Thyroid gland (tissue), 4 donors: ENCODE results near the gene CNFN. TPM values are rescaled to one million over a fixed set of nuclear protein-coding genes. Genes with fewer than 3 reads are reported as not detected.

Experiments used
- DNase-seq, 2 donors: peaks; one replicate each; pipeline ENCODE4 v3.0.0-alpha.2; 2019
- H3K27ac ChIP-seq, 3 donors: fragments of 200-600 bp; sonication (generic); 1 replicate in 2 of 3; 2 replicates in 1 of 3; pipeline ENCODE4 v1.5.1; 2016 to 2019; ENCODE audit warnings: mild to moderate bottlenecking in 1 of 3, moderate library complexity in 1 of 3
- H3K27me3 ChIP-seq: fragments of 200-600 bp; sonication (generic); one replicate; pipeline ENCODE4 v1.5.1; 2019
- H3K36me3 ChIP-seq, 2 donors: fragments of 200-600 bp; sonication (generic); one replicate each; pipeline ENCODE4 v1.5.1; 2016 to 2019
- H3K4me1 ChIP-seq, 2 donors: fragments of 200-600 bp; sonication (generic); one replicate each; pipeline ENCODE4 v1.5.1; 2017 to 2019
- H3K4me3 ChIP-seq, 3 donors: fragments of 200-600 bp; sonication (generic); replicated peaks in 1 of 3; 1 replicate in 2 of 3; 2 replicates in 1 of 3; pipeline ENCODE4 v1.5.1; 2016; ENCODE audit warnings: mild to moderate bottlenecking in 1 of 3
- H3K9me3 ChIP-seq: fragments of 200-600 bp; sonication (generic); one replicate; pipeline ENCODE4 v1.5.1; 2017
- POLR2A ChIP-seq, 2 donors: fragments of 450-650 bp; IDR thresholded peaks; one replicate each; pipeline ENCODE4 v1.6.1; 2017; ENCODE audit warnings: antibody characterized with exemption in 2 of 2, mild to moderate bottlenecking in 2 of 2, moderate library complexity in 1 of 2
- WGBS, 2 donors: methylation state at CpG; one replicate each; pipeline ENCODE4 v1.1.5; 2017; 5-methylcytosine and 5-hydroxymethylcytosine counted together
- intact Hi-C: fragments of 100-400 bp; cut with DNase I; formaldehyde crosslinking; loops from one replicate; pipeline ENCODE4 v1.15.1; 2023
- total RNA-seq, 4 donors: library from RNA; depleted of rRNA; stranded (reverse); fragments of >200 nt; gene quantifications; one replicate each; pipeline ENCODE4 v1.2.3, GENCODE V29; 2016
- TF ChIP-seq, protein P1 (sequence below), 6 experiments: fragments of 200-600 bp in 3 of 6; fragments of 450-650 bp in 3 of 6; sonication (generic) in 3 of 6; IDR thresholded peaks; one replicate each; pipeline ENCODE4 v1.5.1; 2016 to 2019; ENCODE audit warnings: antibody characterized with exemption in 6 of 6, mild to moderate bottlenecking in 2 of 6, inconsistent platforms in 1 of 6, moderate library complexity in 1 of 6

Gene CNFN
- total RNA-seq, 4 donors from 2014 or later, result 1.0 TPM; not detected in 3

DNA sequence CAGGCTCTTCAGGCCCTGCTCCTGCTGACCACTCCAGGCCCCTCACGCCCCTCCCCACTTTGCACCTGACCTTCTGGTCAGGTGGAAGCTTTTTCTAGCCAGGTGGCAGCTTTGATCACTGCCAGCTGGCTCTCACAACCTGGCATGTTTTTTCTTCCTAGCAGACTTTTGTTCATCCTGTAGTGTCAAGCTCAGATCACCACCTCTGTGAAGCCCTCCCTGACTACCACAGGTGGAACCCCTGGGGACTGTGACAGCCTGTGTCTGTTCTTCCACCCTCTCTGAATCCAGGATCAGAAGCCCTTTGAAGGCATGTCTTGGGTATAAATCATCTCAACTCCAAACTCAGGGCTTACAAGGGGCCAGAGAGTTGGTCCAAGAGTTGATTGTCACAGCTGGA is 10.3 kb upstream of the CNFN start:
- no peak overlapping the region for H3K4me3 ChIP-seq
- H3K27ac ChIP-seq, result no peak overlapping the region
- H3K9me3 ChIP-seq, result no peaks in the 10 kb centered on the region
- DNase-seq, result no peak
- TF ChIP-seq, protein P1, sequence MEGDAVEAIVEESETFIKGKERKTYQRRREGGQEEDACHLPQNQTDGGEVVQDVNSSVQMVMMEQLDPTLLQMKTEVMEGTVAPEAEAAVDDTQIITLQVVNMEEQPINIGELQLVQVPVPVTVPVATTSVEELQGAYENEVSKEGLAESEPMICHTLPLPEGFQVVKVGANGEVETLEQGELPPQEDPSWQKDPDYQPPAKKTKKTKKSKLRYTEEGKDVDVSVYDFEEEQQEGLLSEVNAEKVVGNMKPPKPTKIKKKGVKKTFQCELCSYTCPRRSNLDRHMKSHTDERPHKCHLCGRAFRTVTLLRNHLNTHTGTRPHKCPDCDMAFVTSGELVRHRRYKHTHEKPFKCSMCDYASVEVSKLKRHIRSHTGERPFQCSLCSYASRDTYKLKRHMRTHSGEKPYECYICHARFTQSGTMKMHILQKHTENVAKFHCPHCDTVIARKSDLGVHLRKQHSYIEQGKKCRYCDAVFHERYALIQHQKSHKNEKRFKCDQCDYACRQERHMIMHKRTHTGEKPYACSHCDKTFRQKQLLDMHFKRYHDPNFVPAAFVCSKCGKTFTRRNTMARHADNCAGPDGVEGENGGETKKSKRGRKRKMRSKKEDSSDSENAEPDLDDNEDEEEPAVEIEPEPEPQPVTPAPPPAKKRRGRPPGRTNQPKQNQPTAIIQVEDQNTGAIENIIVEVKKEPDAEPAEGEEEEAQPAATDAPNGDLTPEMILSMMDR (IDR thresholded peaks at IDR 0.05), result no peak
- TF ChIP-seq POLR2A (IDR thresholded peaks at IDR 0.05), result no peak
- WGBS, 2 donors, result 93 to 100% methylated on average over 1 of the region's 1 CpG
- intact Hi-C loops, result no loop called here
- H3K36me3 ChIP-seq, result no peaks in the 10 kb centered on the region
- H3K4me1 ChIP-seq, result peaks cover 13 to 28% of the 10 kb centered on the region in 2 donors
- H3K27me3 ChIP-seq, result no peaks in the 10 kb centered on the region

GRCh38 chr19:42397263-42398166 is 7.4 kb upstream of the CNFN start:
- Histone ChIP-seq H3K36me3 (no peaks in the 10 kb centered on the region), H3K4me3 (peak overlapping the region in 2 of 3 donors; percentile 10 to 40), H3K9me3 (no peaks in the 10 kb centered on the region), H3K27me3 (no peaks in the 10 kb centered on the region), H3K4me1 (peaks cover 12 to 28% of the 10 kb centered on the region in 2 donors), H3K27ac (peak overlapping the region in 2 of 3 donors; percentile 51 to 52)
- intact Hi-C loops, result no loop called here
- DNase-seq, result peak in 1 of 2 donors; percentile 14
- TF ChIP-seq POLR2A (IDR thresholded peaks at IDR 0.05), result no peak
- TF ChIP-seq, protein P1 (IDR thresholded peaks at IDR 0.05), result no peak
- WGBS, 2 donors, result 24 to 29% methylated on average over 25 of the region's 25 CpGs

DNA sequence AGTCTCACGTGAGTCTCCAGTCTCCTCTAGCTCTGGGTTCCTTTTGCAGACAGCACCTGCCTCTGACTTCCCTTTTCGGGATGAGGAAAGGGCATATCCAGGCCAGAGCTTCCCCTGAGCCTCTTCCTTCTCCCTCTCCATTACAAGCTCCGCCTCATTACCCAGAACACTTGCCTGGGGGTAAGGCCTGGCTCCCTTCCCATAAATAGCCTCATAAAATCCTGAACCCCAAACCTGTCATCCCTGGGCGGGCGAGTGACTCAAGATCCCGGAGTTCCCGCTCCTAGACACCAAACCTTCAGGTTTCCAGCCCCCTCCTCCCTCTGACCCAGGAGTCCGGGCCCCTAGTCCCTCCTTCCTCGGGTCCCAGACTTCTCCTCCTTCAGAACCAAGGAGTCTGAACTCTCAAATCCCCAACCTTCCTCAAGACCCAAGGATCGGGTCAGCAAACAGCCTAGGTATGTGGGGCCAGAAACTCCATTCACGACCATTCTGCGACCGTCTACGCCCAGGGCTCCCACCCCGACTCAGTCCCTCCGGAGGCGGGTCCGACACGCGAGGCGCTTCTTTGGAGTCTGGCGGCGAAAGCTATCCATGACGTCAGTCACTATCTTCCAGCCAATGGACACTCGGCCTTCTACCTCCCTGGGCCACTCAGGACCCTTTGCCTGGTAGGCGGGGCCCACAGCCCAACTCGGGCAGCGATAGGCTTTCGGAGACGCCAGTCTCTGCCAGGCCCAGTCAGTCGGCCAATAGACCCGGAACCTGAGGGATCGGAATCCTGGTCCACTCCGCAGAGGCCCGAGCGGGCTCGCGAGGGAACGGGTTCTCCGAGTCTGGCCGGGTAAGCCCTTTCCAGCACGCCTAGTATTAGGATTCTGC is 6.5 kb upstream of the CNFN start:
- peak; percentile 98 for DNase-seq
- no peaks in the 10 kb centered on the region for H3K9me3 ChIP-seq
- no peaks in the 10 kb centered on the region for H3K36me3 ChIP-seq
- peak; percentile 18 to 76 for TF ChIP-seq POLR2A (IDR thresholded peaks at IDR 0.05)
- TF ChIP-seq, protein P1 (IDR thresholded peaks at IDR 0.05), result no peak
- peaks cover 6 to 21% of the 10 kb centered on the region in 2 donors for H3K4me1 ChIP-seq
- 9% methylated on average over 36 to 37 of the region's 42 CpGs for WGBS, 2 donors
- H3K4me3 ChIP-seq, result peak overlapping the region in 2 of 3 donors; percentile 13 to 40
- H3K27ac ChIP-seq, result peak overlapping the region in 2 of 3 donors; percentile 51 to 74
- intact Hi-C loops, result no loop called here
- no peaks in the 10 kb centered on the region for H3K27me3 ChIP-seq

GRCh38 chr19:42394751-42395150 is 4.7 kb upstream of the CNFN start:
- Histone ChIP-seq H3K4me3 (no peak overlapping the region), H3K27me3 (no peaks in the 10 kb centered on the region), H3K27ac (no peak overlapping the region), H3K9me3 (no peaks in the 10 kb centered on the region), H3K36me3 (no peaks in the 10 kb centered on the region), H3K4me1 (peaks cover 0 to 13% of the 10 kb centered on the region in 2 donors)
- TF ChIP-seq POLR2A (IDR thresholded peaks at IDR 0.05), result no peak
- TF ChIP-seq, protein P1 (IDR thresholded peaks at IDR 0.05), result no peak
- intact Hi-C loops, result no loop called here
- WGBS, 2 donors, result 80 to 83% methylated on average over 8 of the region's 8 CpGs
- no peak for DNase-seq
